IPS-20b (cell line): ENCODE results near the gene CDH4.

Experiments
- H3K27ac ChIP-seq: one replicate; pipeline ENCODE4 v1.5.1; 2013; ENCODE audit warnings: low read length
- H3K27me3 ChIP-seq: 2 replicates; pipeline ENCODE4 v1.6.1; 2013; ENCODE audit warnings: mild to moderate bottlenecking, low read length, inconsistent platforms; ENCODE audit not compliant: insufficient read depth
- H3K36me3 ChIP-seq: 2 replicates; pipeline ENCODE4 v1.6.1; 2013; ENCODE audit warnings: low read depth, mild to moderate bottlenecking, inconsistent platforms, low read length, moderate library complexity; ENCODE audit not compliant: insufficient read depth
- H3K4me1 ChIP-seq: 2 replicates; pipeline ENCODE4 v1.6.1; 2013; ENCODE audit warnings: mild to moderate bottlenecking, control low read depth, inconsistent platforms, low read length, moderate library complexity; ENCODE audit not compliant: insufficient read depth
- H3K4me3 ChIP-seq: 2 replicates; pipeline ENCODE4 v1.5.1; 2013; ENCODE audit warnings: mild to moderate bottlenecking, low read length, inconsistent platforms
- H3K9ac ChIP-seq: 2 replicates; pipeline ENCODE4 v1.6.1; 2013; ENCODE audit warnings: low read depth, mild to moderate bottlenecking, inconsistent platforms, low read length, moderate library complexity
- H3K9me3 ChIP-seq: 2 replicates; pipeline ENCODE4 v1.6.1; 2013; ENCODE audit warnings: mild to moderate bottlenecking, low read depth, low read length, inconsistent platforms; ENCODE audit not compliant: insufficient read depth

CDH4 gene

GRCh38 chr20:61433176-61433575 lies 181.1 kb downstream of the CDH4 start:
- no peaks in the 10 kb centered on the region for H3K36me3 ChIP-seq
- peaks cover 37% of the 10 kb centered on the region for H3K4me1 ChIP-seq

DNA sequence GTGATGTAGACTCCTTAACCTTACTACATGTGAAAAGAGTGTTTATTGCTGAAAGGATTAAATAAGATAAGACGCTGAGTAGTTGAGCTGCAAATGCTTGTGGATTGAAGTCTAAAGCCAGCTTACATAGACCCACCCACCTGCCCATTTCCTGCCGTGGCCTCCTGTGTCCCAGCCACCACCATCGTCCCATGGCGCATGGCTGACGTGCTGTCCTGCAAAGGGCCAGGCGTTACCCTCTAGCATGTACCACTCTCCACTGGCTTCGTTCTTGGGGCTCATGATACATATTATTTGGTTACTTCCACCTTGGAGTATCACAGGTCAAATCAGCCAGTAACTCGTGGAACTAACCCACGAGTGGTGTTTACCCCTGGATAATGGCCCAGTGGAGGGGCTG lies 181.8 kb downstream of the CDH4 start:
- peak overlapping the region; percentile 9 for H3K27ac ChIP-seq
- peaks cover 42% of the 10 kb centered on the region for H3K4me1 ChIP-seq
- H3K9me3 ChIP-seq = no peaks in the 10 kb centered on the region
- H3K4me3 ChIP-seq = no peak overlapping the region
- peaks cover 18% of the 10 kb centered on the region; the same call in 1 of the 2 replicates for H3K27me3 ChIP-seq
- H3K9ac ChIP-seq = no peak overlapping the region
- H3K36me3 ChIP-seq = no peaks in the 10 kb centered on the region

More at GRCh38 chr20:61433176-61433575, 181.1 kb downstream of the CDH4 start:
- peaks cover 24% of the 10 kb centered on the region; the same call in 1 of the 2 replicates for H3K27me3 ChIP-seq
- H3K9me3 ChIP-seq = no peaks in the 10 kb centered on the region
- H3K9ac ChIP-seq = no peak overlapping the region
- no peak overlapping the region for H3K4me3 ChIP-seq
- no peak overlapping the region for H3K27ac ChIP-seq

DNA sequence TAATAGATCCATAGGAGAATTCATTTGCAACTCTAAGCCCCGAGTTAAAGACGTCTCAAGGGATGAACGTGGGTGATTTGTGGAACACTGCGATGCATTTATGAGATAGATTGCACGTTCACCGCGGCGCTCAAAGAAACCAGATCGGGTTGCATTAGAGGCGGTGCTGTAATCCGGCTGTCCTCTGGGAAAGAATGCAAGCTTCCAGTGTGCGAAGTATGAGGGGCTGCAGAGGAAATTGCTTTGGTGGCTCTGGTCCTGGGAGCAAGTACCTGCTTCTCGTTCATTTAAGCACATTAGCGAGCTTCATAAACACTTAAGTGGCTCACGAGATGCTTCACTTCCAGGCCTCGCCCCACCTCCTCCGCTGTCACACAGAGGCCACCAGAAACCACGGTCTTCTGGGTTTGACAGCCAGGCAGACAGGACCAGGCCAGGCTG lies 182.3 kb downstream of the CDH4 start:
- Histone ChIP-seq H3K4me3 (no peak overlapping the region), H3K27ac (no peak overlapping the region), H3K9me3 (no peaks in the 10 kb centered on the region), H3K9ac (no peak overlapping the region), H3K27me3 (peaks cover 13% of the 10 kb centered on the region; the same call in 1 of the 2 replicates), H3K36me3 (no peaks in the 10 kb centered on the region), H3K4me1 (peaks cover 42% of the 10 kb centered on the region)

DNA sequence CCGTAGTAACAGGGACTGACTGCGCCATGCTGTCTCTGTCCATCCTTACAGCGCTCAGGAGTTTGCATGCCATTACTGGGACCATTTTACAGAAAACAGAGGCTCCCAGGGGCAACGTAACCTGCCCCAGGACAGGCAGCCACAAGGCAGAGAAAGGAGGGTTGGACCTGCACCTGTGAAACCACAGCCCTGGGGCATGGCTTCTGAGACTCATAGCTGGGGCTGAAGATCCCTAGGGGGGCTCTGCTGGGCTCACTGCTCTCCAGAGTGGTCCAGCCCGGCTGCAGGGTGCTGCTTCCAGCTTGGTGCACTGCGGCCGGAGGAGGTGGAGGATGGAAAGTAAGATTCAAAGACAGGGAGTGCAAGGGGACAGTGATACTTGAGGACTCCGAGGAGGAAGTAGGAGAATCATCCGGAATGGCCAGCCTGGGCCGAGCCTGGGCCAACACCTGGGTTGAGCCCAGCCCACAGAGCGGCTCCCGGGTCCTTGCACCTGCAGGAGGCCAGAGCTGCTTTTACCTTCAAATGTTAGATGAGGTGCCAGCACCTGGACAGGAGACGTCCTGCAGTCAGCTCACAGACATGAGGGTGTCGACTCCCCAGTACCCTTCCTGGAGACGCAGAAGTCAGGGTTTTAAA lies 183.2 kb downstream of the CDH4 start:
- Histone ChIP-seq H3K9ac (peak overlapping the region; percentile 67; the same call in 1 of the 2 replicates), H3K27me3 (peaks cover 3% of the 10 kb centered on the region; the same call in 1 of the 2 replicates), H3K4me1 (peaks cover 44% of the 10 kb centered on the region), H3K4me3 (no peak overlapping the region), H3K36me3 (no peaks in the 10 kb centered on the region), H3K27ac (peak overlapping the region; percentile 91), H3K9me3 (no peaks in the 10 kb centered on the region)

- Histone ChIP-seq H3K4me1 (peaks cover 47% of the 10 kb centered on the region), H3K9ac (peak overlapping the region; percentile 67; the same call in 1 of the 2 replicates), H3K4me3 (peak overlapping the region; percentile 41; the same call in 1 of the 2 replicates)
Observed at GRCh38 chr20:61435823-61436220, 183.8 kb downstream of the CDH4 start.

DNA sequence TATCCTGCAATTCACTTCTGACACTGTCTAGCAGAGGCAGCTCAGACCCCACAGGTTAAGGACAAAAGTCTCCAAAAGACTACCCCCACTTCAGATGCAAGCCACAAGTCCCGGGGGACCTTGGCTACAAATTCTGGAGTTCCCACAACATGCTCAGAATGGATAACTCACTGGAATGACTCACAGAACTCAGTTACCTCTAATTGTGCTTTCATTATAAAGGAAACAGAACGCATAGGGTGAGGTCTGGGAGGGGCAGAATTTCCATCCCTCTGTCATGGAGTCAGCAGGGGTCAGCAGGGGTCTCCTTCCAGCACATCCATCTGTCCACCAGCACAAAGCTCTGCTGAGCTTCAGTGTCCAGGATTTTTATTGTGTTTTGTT lies 184.2 kb downstream of the CDH4 start:
- no peaks in the 10 kb centered on the region for H3K36me3 ChIP-seq
- peaks cover 49% of the 10 kb centered on the region for H3K4me1 ChIP-seq
- peak overlapping the region; percentile 67; the same call in 1 of the 2 replicates for H3K9ac ChIP-seq
- H3K9me3 ChIP-seq = no peaks in the 10 kb centered on the region
- H3K27ac ChIP-seq = peak overlapping the region; percentile 91
- H3K4me3 ChIP-seq = peak overlapping the region; percentile 41; the same call in 1 of the 2 replicates
- H3K27me3 ChIP-seq = peaks cover 4% of the 10 kb centered on the region; the same call in 1 of the 2 replicates

More at GRCh38 chr20:61435823-61436220, 183.8 kb downstream of the CDH4 start:
- H3K36me3 ChIP-seq = no peaks in the 10 kb centered on the region
- H3K27me3 ChIP-seq = no peaks in the 10 kb centered on the region
- H3K27ac ChIP-seq = peak overlapping the region; percentile 91
- no peaks in the 10 kb centered on the region for H3K9me3 ChIP-seq

DNA sequence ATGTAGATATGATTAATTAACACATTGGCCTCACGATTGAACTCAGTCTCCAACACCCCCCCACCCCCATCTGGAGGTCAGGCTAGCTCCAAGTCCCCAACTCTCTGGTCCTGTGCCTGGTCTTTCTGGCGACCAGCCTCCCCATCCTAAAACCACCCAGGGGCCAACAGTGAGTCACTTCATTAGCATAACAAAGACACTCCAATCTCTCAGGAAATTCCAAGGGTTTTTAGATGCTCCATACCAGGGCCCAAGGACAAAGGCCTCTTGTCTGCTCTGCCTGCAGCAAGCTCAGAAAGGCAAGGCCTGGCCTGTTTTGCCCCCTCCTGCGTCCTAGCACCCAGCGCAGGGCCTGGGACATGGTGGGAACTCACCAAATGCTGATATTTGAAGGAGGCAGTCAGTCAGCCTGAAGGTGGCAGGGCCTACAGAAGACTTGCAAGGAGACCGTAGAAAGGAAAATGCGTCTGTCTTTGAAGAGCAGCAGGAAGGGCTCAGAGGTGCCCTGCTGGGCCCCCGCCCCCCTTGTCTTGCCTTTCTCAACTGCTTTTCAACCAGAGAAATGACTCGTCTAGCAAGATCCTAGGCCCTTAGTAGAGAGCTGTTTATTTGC lies 184.7 kb downstream of the CDH4 start:
- no peaks in the 10 kb centered on the region for H3K36me3 ChIP-seq
- H3K27me3 ChIP-seq = peaks cover 7% of the 10 kb centered on the region; the same call in 1 of the 2 replicates
- peak overlapping the region; percentile 85 for H3K9ac ChIP-seq
- H3K4me1 ChIP-seq = peaks cover 51% of the 10 kb centered on the region
- H3K9me3 ChIP-seq = no peaks in the 10 kb centered on the region
- H3K4me3 ChIP-seq = peak overlapping the region; percentile 49; the same call in 1 of the 2 replicates
- peak overlapping the region; percentile 97 for H3K27ac ChIP-seq

GRCh38 chr20:61437280-61438206 lies 185.5 kb downstream of the CDH4 start:
- Histone ChIP-seq H3K9ac (peak overlapping the region; percentile 85), H3K4me3 (peak overlapping the region; percentile 49; the same call in 1 of the 2 replicates), H3K27me3 (peaks cover 12% of the 10 kb centered on the region; the same call in 1 of the 2 replicates), H3K9me3 (no peaks in the 10 kb centered on the region), H3K36me3 (no peaks in the 10 kb centered on the region), H3K27ac (peak overlapping the region; percentile 97), H3K4me1 (peaks cover 55% of the 10 kb centered on the region)

DNA sequence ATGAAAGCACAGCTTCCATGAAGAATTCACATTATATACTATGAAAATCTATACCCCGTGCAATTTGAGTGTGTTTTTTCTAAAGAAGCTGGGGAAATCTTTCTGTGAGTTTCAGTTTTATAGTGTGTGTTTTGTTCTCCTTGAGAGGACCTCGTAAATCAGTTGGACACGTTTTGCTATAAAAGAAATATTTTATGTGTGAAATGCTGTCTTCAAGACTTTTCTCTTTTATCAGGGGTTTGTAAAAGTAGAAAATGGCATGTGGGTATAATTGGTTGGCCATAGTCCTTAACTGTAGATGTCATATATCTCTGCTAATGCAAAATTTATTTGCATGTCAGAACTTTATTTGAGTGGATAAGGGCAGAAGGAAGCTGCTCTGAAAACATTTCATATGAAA lies 186.2 kb downstream of the CDH4 start:
- H3K9ac ChIP-seq = peak overlapping the region; percentile 85; the same call in 1 of the 2 replicates
- no peak overlapping the region for H3K4me3 ChIP-seq
- peak overlapping the region; percentile 97 for H3K27ac ChIP-seq
- peaks cover 12% of the 10 kb centered on the region; the same call in 1 of the 2 replicates for H3K27me3 ChIP-seq
- H3K36me3 ChIP-seq = no peaks in the 10 kb centered on the region
- no peaks in the 10 kb centered on the region for H3K9me3 ChIP-seq
- peaks cover 61% of the 10 kb centered on the region for H3K4me1 ChIP-seq

GRCh38 chr20:61439251-61439650 lies 187.2 kb downstream of the CDH4 start:
- peak overlapping the region; percentile 41 for H3K27ac ChIP-seq
- no peak overlapping the region for H3K9ac ChIP-seq
- no peaks in the 10 kb centered on the region for H3K9me3 ChIP-seq
- H3K4me1 ChIP-seq = peaks cover 60% of the 10 kb centered on the region
- H3K4me3 ChIP-seq = no peak overlapping the region
- no peaks in the 10 kb centered on the region for H3K36me3 ChIP-seq
- H3K27me3 ChIP-seq = peaks cover 12% of the 10 kb centered on the region; the same call in 1 of the 2 replicates

DNA sequence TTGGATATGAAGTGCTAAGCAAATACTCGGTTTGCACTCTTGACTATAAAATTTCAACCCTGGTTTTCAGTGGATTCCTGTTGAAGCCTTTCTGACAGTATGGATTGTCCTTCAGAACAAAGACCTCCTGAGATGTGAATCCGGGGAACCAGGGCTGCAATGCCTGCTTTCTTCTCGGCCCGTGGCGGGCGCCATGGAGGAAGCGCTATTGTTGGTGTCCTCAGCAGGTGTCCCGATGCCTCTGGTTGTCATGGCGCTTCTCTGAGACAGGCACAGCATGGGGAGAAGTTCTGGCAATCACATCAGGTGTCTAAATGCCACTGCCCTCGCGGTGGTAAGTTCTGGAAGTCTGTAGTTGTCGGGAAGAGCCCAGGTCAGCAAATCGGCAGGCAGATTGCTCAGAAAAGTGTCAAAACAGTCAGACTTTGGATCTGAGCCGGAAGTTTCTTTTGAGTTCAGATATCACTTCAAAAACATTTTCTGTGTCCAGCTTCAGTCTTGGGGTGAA lies 188.5 kb downstream of the CDH4 start:
- no peak overlapping the region for H3K9ac ChIP-seq

More for the DNA sequence above, 188.5 kb downstream of the CDH4 start:
- Histone ChIP-seq H3K36me3 (no peaks in the 10 kb centered on the region), H3K27me3 (peaks cover 12% of the 10 kb centered on the region; the same call in 1 of the 2 replicates), H3K4me1 (peaks cover 57% of the 10 kb centered on the region), H3K9me3 (no peaks in the 10 kb centered on the region), H3K4me3 (no peak overlapping the region), H3K27ac (no peak overlapping the region)
